BJ (cell line): ENCODE data around the gene ZNF213. TPM values are rescaled to one million over a fixed set of nuclear protein-coding genes. Genes with fewer than 3 reads are reported as not detected.

Experiments
- CTCF ChIA-PET: fragments of 350-600 bp; formaldehyde crosslinking; extraction: SDS; loops from one replicate; lab custom pipeline; 2021; ENCODE audit warnings: antibody characterized with exemption, inconsistent platforms; lab: Yijun Ruan, JAX
- POLR2A ChIA-PET: fragments of 300-600 bp; sonication (Branson Sonifier 250); formaldehyde crosslinking; extraction: SDS; loops from one replicate; lab custom pipeline; 2021; ENCODE audit warnings: antibody characterized with exemption; lab: Charles Lee
- DNase-seq: peaks from one replicate; pipeline ENCODE4 v3.0.0-alpha.2; 2011; ENCODE audit warnings: low read depth
- H3K27me3 ChIP-seq: 2 replicates; pipeline ENCODE4 v1.6.0; 2011; ENCODE audit warnings: low read length; ENCODE audit not compliant: control insufficient read depth, insufficient read depth
- H3K36me3 ChIP-seq: 2 replicates; pipeline ENCODE4 v1.5.1; 2011; ENCODE audit warnings: low read length; ENCODE audit not compliant: control insufficient read depth, insufficient read depth
- H3K4me3 ChIP-seq: 2 replicates; pipeline ENCODE4 v1.5.1; 2011; ENCODE audit warnings: low read depth, mild to moderate bottlenecking, control low read depth, low read length
- polyA plus RNA-seq: library from polyadenylated mRNA; depleted of rRNA; stranded (reverse); fragments of >200 nt; gene quantifications from 2 replicates; pipeline ENCODE4 v1.2.3, GENCODE V29; 2011
- TF ChIP-seq, protein P1 (sequence below): IDR thresholded peaks from 2 replicates; pipeline ENCODE4 v1.5.1; 2011; ENCODE audit warnings: low read depth, mild to moderate bottlenecking, control low read depth, inconsistent platforms, low read length, moderate library complexity; ENCODE audit not compliant: insufficient read depth

The ZNF213 gene
- polyA plus RNA-seq, 1 experiment, result 0.77 TPM

DNA sequence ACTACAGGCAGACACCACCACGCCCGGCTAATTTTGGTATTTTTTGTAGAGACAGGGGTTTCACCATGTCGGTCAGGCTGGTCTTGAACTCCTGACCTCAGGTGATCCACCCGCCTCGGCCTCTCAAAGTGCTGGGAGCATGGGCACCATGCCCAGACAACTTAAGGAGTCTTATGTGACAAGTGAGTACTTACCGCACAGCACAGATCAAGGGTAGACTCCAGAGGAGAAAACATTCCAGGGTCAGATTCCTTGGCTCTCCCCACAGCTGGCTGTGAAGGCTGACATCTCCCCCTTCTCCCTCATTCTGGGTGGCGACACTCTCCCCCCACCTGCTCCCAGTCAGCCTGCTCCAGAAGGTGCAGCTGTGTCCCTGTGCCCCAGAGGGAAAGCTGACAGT is 46.4 kb upstream of the ZNF213 start:
- no peak for DNase-seq
- Histone ChIP-seq H3K4me3 (no peak overlapping the region), H3K27me3 (peaks cover 10% of the 10 kb centered on the region), H3K36me3 (no peaks in the 10 kb centered on the region)
- TF ChIP-seq, protein P1, sequence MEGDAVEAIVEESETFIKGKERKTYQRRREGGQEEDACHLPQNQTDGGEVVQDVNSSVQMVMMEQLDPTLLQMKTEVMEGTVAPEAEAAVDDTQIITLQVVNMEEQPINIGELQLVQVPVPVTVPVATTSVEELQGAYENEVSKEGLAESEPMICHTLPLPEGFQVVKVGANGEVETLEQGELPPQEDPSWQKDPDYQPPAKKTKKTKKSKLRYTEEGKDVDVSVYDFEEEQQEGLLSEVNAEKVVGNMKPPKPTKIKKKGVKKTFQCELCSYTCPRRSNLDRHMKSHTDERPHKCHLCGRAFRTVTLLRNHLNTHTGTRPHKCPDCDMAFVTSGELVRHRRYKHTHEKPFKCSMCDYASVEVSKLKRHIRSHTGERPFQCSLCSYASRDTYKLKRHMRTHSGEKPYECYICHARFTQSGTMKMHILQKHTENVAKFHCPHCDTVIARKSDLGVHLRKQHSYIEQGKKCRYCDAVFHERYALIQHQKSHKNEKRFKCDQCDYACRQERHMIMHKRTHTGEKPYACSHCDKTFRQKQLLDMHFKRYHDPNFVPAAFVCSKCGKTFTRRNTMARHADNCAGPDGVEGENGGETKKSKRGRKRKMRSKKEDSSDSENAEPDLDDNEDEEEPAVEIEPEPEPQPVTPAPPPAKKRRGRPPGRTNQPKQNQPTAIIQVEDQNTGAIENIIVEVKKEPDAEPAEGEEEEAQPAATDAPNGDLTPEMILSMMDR, result no peak
- POLR2A ChIA-PET, result no interaction called here
- CTCF ChIA-PET, result interaction anchor here (0.9 to 2.0 kb wide), 6 partner anchors 10 to 85 kb away, joined by 3 to 7 read pairs (median 4); partner anchors contain the start of gene ZSCAN10

DNA sequence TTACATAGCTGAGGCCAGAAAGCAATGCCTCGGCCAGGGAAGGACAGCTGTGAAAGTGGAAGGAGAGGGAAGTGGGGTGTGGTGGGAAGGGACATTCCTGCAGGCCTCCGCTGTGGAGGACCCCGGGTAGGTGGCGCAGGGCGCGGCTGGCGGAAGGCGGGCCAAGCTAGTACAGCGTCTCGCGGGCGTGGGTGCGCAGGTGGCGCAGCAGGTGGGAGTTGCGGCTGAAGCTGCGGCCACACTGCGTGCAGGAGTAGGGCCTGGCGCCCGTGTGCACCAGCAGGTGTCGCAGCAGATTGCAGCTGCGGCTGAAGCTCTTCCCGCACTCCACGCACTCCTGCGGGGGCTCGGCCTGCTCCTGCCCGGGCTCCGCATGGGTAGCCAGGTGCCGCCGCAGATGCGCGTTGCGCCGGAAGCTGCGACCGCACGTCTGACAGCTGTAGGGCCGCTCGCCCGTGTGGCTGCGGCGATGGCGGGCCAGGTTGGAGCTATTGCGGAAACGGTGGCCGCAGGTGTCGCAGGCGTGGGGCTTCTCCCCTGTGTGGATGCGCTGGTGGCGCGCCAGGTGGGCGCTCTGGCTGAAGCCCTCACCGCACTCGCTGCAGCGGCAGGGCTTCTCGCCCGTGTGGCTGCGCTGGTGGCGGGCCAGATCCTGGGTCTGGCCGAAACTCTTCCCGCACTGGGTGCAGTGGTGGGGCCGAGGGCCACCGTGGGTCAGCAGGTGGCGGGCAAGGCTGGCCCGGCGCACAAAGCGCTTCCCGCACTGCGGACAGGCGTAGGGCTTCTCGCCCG is 45.7 kb upstream of the ZNF213 start:
- H3K27me3 ChIP-seq, result peaks cover 10% of the 10 kb centered on the region
- DNase-seq, result no peak
- TF ChIP-seq, protein P1, result no peak
- CTCF ChIA-PET, result interaction anchor here (0.9 to 2.0 kb wide), 5 partner anchors 12 to 85 kb away, joined by 3 to 6 read pairs (median 3); no protein-coding TSS in a partner anchor
- no peak overlapping the region for H3K4me3 ChIP-seq
- H3K36me3 ChIP-seq, result no peaks in the 10 kb centered on the region
- POLR2A ChIA-PET, result no interaction called here

DNA sequence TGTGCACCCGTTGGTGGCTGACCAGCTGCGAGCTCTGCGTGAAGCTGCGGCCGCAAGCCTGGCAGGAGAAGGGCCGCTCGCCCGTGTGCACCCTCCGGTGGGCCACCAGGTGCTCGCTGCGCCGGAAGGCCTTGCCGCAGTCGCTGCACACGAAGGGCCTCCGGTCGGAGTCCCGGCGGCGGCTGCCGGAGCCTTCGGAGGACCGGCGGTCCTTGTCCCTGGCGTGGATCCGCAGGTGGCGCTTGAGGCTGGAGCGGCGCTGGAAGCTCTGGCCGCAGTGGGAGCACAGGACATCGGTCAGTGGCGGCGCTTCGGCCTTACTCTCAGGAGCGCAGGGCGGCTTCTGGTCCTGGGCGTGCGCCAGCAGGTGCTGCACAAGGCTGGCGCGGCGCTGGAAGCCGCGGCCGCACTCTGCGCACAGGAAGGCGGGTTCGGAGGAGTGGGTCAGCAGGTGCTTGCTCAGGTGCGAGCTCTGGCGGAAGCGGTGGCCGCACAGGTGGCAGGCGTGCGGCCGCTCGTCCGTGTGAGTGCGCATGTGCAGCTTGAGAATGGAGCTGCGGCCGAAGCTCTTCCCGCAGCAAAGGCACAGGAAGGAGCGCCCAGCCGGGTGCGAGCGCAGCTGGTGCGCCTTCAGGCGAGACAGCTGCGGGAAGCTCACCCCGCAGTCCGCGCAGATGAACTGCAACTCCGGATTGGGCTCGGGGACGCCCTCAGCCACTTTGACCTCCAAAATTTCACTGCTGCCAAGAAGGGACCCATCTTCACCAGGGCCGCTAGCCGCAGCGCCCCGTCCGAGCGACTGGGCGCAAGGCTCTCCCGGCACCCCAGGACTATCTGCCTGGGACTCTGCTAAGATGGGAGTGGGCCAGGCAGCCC is 44.9 kb upstream of the ZNF213 start:
- ChIA-PET POLR2A (no interaction called here), CTCF (interaction anchor here (1.3 kb wide), 1 partner anchor 12 kb away, joined by 3 read pairs; no protein-coding TSS in a partner anchor)
- DNase-seq, result no peak
- H3K36me3 ChIP-seq, result no peaks in the 10 kb centered on the region
- peaks cover 10% of the 10 kb centered on the region; the same call in 1 of the 2 replicates for H3K27me3 ChIP-seq
- TF ChIP-seq, protein P1, result no peak
- H3K4me3 ChIP-seq, result no peak overlapping the region

DNA sequence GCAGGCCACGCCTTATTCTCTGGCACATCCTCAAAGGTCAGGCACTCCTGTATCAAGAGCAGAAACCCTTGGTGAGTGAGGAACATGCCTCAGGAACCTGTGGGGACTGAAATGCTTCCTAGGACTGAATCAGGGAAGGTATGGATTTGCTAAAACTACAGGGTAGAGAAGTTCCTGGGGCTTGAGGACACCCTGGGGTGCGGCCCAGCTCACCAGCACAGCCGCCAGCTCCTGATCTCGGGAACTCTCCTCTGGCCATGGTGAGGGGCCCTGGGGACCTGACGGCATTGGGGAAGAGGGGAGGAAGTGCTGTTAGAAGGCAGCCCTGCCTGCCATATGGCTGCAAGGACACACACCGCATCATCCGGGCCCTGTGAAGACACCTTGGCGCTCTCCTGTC is 43.3 kb upstream of the ZNF213 start:
- DNase-seq, result no peak
- ChIA-PET CTCF (no interaction called here), POLR2A (no interaction called here)

More for the DNA sequence above, 43.3 kb upstream of the ZNF213 start:
- Histone ChIP-seq H3K27me3 (peaks cover 12% of the 10 kb centered on the region; the same call in 1 of the 2 replicates), H3K4me3 (no peak overlapping the region), H3K36me3 (no peaks in the 10 kb centered on the region)
- TF ChIP-seq, protein P1, result no peak
